Neural crest cell (in vitro differentiated cells): ENCODE data around the gene GPR153. TPM values are rescaled to one million over a fixed set of nuclear protein-coding genes. Genes with fewer than 3 reads are reported as not detected.
"Not testable (repeated sequence)": the region's sequence is repeated elsewhere in the genome, so short reads cannot be mapped to it uniquely, and the experiment has no call there.

Experiments used
- DNase-seq: peaks from one replicate; pipeline ENCODE4 v3.0.0; 2021; ENCODE audit warnings: low read depth, mixed read lengths, low spot score
- H3K27ac Mint-ChIP-seq: one replicate; pipeline ENCODE4 v1.8.0; 2021; ENCODE audit warnings: mild to moderate bottlenecking, mixed read lengths; ENCODE audit not compliant: unreplicated experiment
- H3K27me3 Mint-ChIP-seq: 2 replicates; pipeline ENCODE4 v1.8.0; 2021; ENCODE audit warnings: low read depth, mild to moderate bottlenecking, mixed read lengths
- H3K36me3 Mint-ChIP-seq: 2 replicates; pipeline ENCODE4 v1.8.0; 2021; ENCODE audit warnings: low read depth, mild to moderate bottlenecking, mixed read lengths
- H3K4me1 Mint-ChIP-seq: 2 replicates; pipeline ENCODE4 v1.8.0; 2021; ENCODE audit warnings: mixed read lengths
- H3K4me3 Mint-ChIP-seq: one replicate; pipeline ENCODE4 v1.8.0; 2021; ENCODE audit warnings: mild to moderate bottlenecking, mixed read lengths
- H3K9me3 Mint-ChIP-seq: 2 replicates; pipeline ENCODE4 v1.8.0; 2021; ENCODE audit warnings: mixed read lengths
- total RNA-seq: library from RNA; stranded (reverse); gene quantifications from 2 replicates; pipeline ENCODE4 v1.2.1, GENCODE V29; 2021
- TF ChIP-seq, protein P1 (sequence below): fragments of 200-600 bp; sonication (generic); conservative IDR thresholded peaks from 2 replicates; pipeline ENCODE4 v1.5.0; 2021; ENCODE audit warnings: antibody characterized with exemption, mild to moderate bottlenecking

Gene GPR153
- total RNA-seq, 1 donor from 2014 or later, result 28.1 TPM

DNA sequence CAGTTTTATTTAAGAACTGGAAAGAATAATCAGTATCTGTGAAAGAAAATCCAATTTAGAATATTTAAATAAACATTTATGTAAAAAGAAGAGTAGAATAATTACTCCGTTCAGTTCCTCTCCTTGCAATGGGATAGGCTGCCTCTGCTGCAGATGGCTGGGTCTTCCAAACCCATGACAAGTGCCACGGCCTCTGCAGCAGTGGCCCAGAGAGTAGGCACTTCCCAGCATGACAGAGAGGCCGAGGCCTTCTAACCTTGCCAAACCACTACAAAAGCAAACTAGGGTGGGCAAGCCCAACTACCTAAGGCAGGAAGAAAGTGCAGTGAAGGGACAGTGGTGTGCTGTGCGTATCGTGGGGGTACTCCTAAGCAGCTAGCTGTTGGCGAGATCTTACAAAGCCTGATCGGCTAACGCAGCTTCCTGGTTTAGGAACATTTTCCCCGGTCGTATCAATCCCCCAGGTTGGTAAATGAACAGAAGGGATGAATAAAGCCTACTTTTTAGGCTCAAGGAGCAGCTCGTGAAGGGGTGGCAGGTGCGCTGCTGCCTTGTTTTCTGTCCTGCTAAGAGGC lies 39.6 kb downstream of the GPR153 start:
- Mint-ChIP-seq H3K36me3 (peaks cover 19% of the 10 kb centered on the region), H3K27me3 (no peaks in the 10 kb centered on the region), H3K9me3 (no peaks in the 10 kb centered on the region), H3K4me1 (peaks cover 19% of the 10 kb centered on the region), H3K4me3 (no peak overlapping the region), H3K27ac (no peak overlapping the region)
- TF ChIP-seq, protein P1, sequence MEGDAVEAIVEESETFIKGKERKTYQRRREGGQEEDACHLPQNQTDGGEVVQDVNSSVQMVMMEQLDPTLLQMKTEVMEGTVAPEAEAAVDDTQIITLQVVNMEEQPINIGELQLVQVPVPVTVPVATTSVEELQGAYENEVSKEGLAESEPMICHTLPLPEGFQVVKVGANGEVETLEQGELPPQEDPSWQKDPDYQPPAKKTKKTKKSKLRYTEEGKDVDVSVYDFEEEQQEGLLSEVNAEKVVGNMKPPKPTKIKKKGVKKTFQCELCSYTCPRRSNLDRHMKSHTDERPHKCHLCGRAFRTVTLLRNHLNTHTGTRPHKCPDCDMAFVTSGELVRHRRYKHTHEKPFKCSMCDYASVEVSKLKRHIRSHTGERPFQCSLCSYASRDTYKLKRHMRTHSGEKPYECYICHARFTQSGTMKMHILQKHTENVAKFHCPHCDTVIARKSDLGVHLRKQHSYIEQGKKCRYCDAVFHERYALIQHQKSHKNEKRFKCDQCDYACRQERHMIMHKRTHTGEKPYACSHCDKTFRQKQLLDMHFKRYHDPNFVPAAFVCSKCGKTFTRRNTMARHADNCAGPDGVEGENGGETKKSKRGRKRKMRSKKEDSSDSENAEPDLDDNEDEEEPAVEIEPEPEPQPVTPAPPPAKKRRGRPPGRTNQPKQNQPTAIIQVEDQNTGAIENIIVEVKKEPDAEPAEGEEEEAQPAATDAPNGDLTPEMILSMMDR, result no peak
- no peak for DNase-seq

DNA sequence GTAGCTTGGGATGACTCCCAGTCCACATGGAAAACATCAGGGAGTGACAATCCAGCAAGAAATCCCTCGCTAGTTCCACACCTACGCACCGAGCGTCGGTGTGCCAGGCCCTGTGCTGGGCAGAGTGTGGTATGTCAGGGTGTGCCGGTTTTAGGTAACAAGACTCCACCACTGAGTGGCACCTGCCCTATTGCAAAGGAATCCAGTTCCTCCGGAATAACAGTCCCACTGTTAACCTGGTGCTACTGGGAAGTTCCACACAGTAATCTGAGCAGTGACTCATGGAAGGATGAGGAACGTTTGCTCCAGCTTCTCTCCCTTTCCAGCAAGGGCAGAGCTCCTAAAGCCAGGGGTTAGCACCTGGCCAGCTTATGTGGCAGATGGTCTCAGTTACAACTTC lies 40.7 kb downstream of the GPR153 start:
- peaks cover 15% of the 10 kb centered on the region for H3K4me1 Mint-ChIP-seq
- peaks cover 2% of the 10 kb centered on the region for H3K9me3 Mint-ChIP-seq
- no peak overlapping the region for H3K27ac Mint-ChIP-seq
- DNase-seq, result no peak
- TF ChIP-seq, protein P1, result no peak
- peaks cover 19% of the 10 kb centered on the region for H3K36me3 Mint-ChIP-seq
- H3K27me3 Mint-ChIP-seq, result no peaks in the 10 kb centered on the region
- no peak overlapping the region for H3K4me3 Mint-ChIP-seq

DNA sequence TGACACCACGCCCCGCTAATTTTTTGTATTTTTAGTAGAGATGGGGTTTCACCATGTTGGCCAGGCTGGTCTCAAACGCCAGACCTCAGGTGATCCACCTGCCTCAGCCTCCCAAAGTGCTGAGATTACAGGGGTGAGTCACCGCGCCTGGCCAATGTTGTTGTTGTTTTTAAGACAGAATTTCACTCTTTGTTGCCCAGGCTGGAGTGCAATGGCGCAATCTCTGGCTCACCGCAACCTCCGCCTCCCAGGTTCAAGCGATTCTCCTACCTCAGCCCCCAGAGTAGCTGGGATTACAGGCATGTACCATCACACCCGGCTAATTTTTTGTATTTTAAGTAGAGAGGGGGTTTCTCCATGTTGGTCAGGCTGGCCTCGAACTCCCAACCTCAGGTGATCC lies 41.3 kb downstream of the GPR153 start:
- peaks cover 14% of the 10 kb centered on the region for H3K36me3 Mint-ChIP-seq
- H3K9me3 Mint-ChIP-seq, H3K27ac Mint-ChIP-seq, DNase-seq, H3K27me3 Mint-ChIP-seq, H3K4me1 Mint-ChIP-seq, H3K4me3 Mint-ChIP-seq: not testable (repeated sequence)

DNA sequence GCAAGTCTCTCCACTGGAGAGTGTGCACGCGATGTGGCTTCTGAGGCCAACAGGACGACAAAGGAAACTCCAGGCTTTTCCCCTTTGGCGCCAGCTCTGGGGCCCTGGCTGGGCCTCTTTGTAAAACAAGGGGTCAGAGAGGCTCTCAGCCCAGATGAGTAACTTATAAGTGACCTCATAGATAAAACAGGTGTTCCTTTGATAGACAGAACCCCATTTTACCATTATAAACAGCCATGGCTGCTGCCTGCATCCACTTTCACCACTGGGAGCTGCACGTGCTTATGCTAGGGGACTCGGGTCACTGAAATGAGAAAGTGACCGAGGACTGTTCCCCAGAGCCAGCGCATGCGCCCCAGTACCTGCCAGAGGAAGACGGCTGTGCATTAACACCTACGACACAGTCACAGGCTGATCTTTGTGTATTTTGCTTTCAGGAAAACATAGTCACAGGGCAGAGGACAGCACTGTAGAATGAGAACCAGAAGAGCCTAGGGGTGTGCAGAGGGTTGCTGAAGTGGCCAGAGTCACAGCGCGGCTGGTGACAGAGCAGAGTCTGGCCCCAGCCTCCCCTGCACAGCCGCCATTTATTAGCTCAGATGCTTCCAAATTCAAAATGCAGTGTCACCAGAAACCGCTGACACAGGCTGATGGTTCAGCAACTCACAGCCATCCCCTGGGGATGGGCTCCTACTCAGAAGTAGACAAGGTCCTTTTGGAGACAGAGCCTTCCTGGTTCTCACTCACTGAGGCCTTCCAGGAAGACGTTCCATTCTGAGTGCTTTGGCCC lies 42.3 kb downstream of the GPR153 start:
- TF ChIP-seq, protein P1, result no peak
- Mint-ChIP-seq H3K27ac (no peak overlapping the region), H3K4me3 (no peak overlapping the region), H3K9me3 (peaks cover 3% of the 10 kb centered on the region), H3K36me3 (peaks cover 7% of the 10 kb centered on the region), H3K4me1 (no peaks in the 10 kb centered on the region), H3K27me3 (no peaks in the 10 kb centered on the region)
- no peak for DNase-seq

DNA sequence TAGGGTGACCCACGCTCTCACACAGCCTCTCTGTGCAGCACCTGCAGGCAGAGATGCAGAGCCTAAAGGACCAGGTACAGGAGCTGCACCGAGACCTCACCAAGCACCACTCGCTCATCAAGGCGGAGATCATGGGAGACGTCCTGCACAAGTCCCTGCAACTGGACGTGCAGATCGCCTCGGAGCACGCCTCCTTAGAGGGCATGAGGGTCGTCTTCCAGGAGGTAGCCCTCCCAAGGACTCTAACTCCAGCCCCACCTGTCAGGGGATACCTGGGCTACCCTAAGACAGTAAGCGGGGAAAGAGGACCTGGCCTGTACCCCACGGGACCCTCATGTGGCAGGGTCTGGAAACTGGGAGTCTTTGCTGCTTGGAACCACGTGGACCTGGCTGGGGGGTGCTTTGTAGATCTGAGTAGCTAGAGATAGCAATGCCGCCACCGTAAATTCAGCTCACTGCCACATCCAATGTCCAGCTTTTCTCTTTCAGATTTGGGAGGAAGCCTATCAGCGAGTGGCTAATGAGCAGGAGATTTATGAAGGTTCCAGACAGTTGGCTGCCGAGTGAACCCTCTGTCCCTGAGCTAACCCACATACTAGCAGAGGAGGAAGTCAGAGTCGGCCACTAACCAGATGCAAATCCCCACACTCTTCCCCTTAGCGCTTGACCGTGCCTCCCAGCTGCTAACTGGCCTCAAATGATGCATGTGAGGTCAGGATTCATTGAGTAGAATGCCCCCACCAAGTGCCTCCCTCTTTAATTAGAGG lies 48.5 kb downstream of the GPR153 start:
- H3K4me3 Mint-ChIP-seq, result no peak overlapping the region
- H3K36me3 Mint-ChIP-seq, result no peaks in the 10 kb centered on the region
- H3K9me3 Mint-ChIP-seq, result peaks cover 3% of the 10 kb centered on the region
- DNase-seq, result no peak
- peaks cover 17% of the 10 kb centered on the region for H3K27me3 Mint-ChIP-seq
- no peak overlapping the region for H3K27ac Mint-ChIP-seq
- peaks cover 4% of the 10 kb centered on the region for H3K4me1 Mint-ChIP-seq
- TF ChIP-seq, protein P1, result no peak

DNA sequence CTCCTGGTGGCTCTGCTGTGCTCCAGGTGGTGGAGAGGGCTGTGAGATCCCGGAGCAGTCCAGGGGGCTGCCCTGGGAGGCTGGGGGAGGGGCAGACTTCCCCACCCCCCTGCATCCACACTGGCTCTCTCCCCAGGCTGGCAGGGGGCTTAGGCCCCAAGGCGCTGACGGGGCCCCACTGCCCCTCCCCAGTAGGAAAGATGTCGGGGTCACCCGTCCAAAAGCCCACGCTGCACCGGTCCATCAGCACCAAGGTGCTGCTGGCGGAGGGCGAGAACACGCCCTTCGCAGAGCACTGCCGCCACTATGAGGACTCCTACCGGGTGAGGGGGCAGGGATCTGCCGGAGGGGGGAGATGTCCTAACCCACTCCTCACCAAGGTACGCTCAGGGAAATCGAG lies 49.2 kb downstream of the GPR153 start:
- H3K9me3 Mint-ChIP-seq, result peaks cover 3% of the 10 kb centered on the region
- no peak overlapping the region for H3K4me3 Mint-ChIP-seq
- TF ChIP-seq, protein P1, result no peak
- no peak for DNase-seq
- H3K4me1 Mint-ChIP-seq, result peaks cover 4% of the 10 kb centered on the region
- H3K36me3 Mint-ChIP-seq, result no peaks in the 10 kb centered on the region
- no peak overlapping the region for H3K27ac Mint-ChIP-seq
- peaks cover 23% of the 10 kb centered on the region for H3K27me3 Mint-ChIP-seq
